HG03045 (cell line): ENCODE results near the gene ZHX3.

Experiments
- ATAC-seq: cut with Tn5 transposase; IDR thresholded peaks from one replicate; pipeline ENCODE4 v1.9.1; 2021; ENCODE audit warnings: mild to moderate bottlenecking, moderate library complexity; ENCODE audit not compliant: unreplicated experiment

ZHX3 gene

GRCh38 chr20:41317546-41318270 is at the start of gene ZHX3:
ZHX3 (minus strand) TSS chr20:41317731; CDS start chr20:41204916, 112,815 bp downstream.
- ATAC-seq: peak; percentile 98

GRCh38 chr20:41367393-41367695 is 49.8 kb upstream of the ZHX3 start:
- no peak for ATAC-seq

GRCh38 chr20:41366546-41367392 is 49.2 kb upstream of the ZHX3 start, which contains the start of gene EMILIN3:
EMILIN3 (minus strand) TSS chr20:41366818; CDS start chr20:41366634, 184 bp downstream.
- no peak for ATAC-seq

- no peak for ATAC-seq
Measured at GRCh38 chr20:41365777-41366545, 48.4 kb upstream of the ZHX3 start.

GRCh38 chr20:41364967-41365765 is 47.6 kb upstream of the ZHX3 start:
- no peak for ATAC-seq

- ATAC-seq: no peak
Measured at GRCh38 chr20:41364236-41364855, 46.8 kb upstream of the ZHX3 start.

GRCh38 chr20:41363601-41364000 is 46.1 kb upstream of the ZHX3 start:
- ATAC-seq: no peak

- ATAC-seq: no peak
Measured at GRCh38 chr20:41362748-41363140, 45.2 kb upstream of the ZHX3 start.

GRCh38 chr20:41361757-41362747 is 44.5 kb upstream of the ZHX3 start:
- ATAC-seq: no peak

GRCh38 chr20:41360831-41361756 is 43.6 kb upstream of the ZHX3 start:
- no peak for ATAC-seq

- no peak for ATAC-seq
Measured at GRCh38 chr20:41359541-41360011, 42.0 kb upstream of the ZHX3 start.

- ATAC-seq: no peak
Measured at GRCh38 chr20:41358717-41359116, 41.2 kb upstream of the ZHX3 start.

GRCh38 chr20:41358230-41358629 is 40.7 kb upstream of the ZHX3 start:
- ATAC-seq: no peak

GRCh38 chr20:41357424-41358163 is 40.1 kb upstream of the ZHX3 start:
- ATAC-seq: no peak

- no peak for ATAC-seq
Measured at GRCh38 chr20:41356951-41357350, 39.4 kb upstream of the ZHX3 start.

GRCh38 chr20:41355598-41356203 is 38.2 kb upstream of the ZHX3 start:
- no peak for ATAC-seq

GRCh38 chr20:41355192-41355591 is 37.7 kb upstream of the ZHX3 start:
- no peak for ATAC-seq
